Loucy (cell line): ENCODE measurements around the gene HOXB4.

Source experiments
- H2AFZ ChIP-seq: fragments of 200-600 bp; sonication (generic); 2 replicates; pipeline ENCODE4 v1.6.0; 2016; ENCODE audit warnings: antibody characterized with exemption, mild to moderate bottlenecking, low read length, moderate library complexity
- H3F3A ChIP-seq: fragments of 200-600 bp; 2 replicates; pipeline ENCODE4 v1.6.0; 2016; ENCODE audit warnings: antibody characterized with exemption, low read depth, mild to moderate bottlenecking
- H3K27me3 ChIP-seq: fragments of 200-600 bp; sonication (generic); 2 replicates; pipeline ENCODE4 v1.6.1; 2014; ENCODE audit warnings: low read length, mild to moderate bottlenecking; ENCODE audit not compliant: insufficient read depth, poor library complexity, severe bottlenecking
- H3K36me3 ChIP-seq: fragments of 200-600 bp; sonication (generic); 2 replicates; pipeline ENCODE4 v1.6.1; 2016; ENCODE audit warnings: low read length; ENCODE audit not compliant: insufficient read depth
- H3K4me1 ChIP-seq: fragments of 200-600 bp; sonication (generic); 2 replicates; pipeline ENCODE4 v1.5.1; 2014; ENCODE audit warnings: low read length, mild to moderate bottlenecking; ENCODE audit not compliant: insufficient read depth, poor library complexity, severe bottlenecking
- H3K4me2 ChIP-seq: fragments of 200-600 bp; sonication (generic); 2 replicates; pipeline ENCODE4 v1.6.0; 2014; ENCODE audit warnings: antibody characterized with exemption, low read length, low read depth, mild to moderate bottlenecking; ENCODE audit not compliant: poor library complexity, severe bottlenecking
- H3K4me3 ChIP-seq: fragments of 200-600 bp; sonication (generic); 2 replicates; pipeline ENCODE4 v1.5.1; 2014; ENCODE audit warnings: low read length, mild to moderate bottlenecking, mixed read lengths; ENCODE audit not compliant: poor library complexity, severe bottlenecking
- H3K79me2 ChIP-seq: fragments of 200-600 bp; sonication (generic); 2 replicates; pipeline ENCODE4 v1.6.1; 2014; ENCODE audit warnings: low read length; ENCODE audit not compliant: insufficient read depth
- H3K9ac ChIP-seq: fragments of 200-600 bp; sonication (generic); 2 replicates; pipeline ENCODE4 v1.6.0; 2014; ENCODE audit warnings: mild to moderate bottlenecking, low read depth, low read length, moderate library complexity; ENCODE audit not compliant: poor library complexity, severe bottlenecking
- H3K9me2 ChIP-seq: fragments of 200-600 bp; sonication (generic); replicated peaks from 2 replicates; pipeline ENCODE4 v1.6.1; 2016; ENCODE audit warnings: low read depth, low read length, mixed read lengths
- H3K9me3 ChIP-seq: fragments of 200-600 bp; sonication (generic); 2 replicates; pipeline ENCODE4 v1.6.1; 2014; ENCODE audit warnings: mild to moderate bottlenecking, antibody characterized with exemption, low read length, low read depth; ENCODE audit not compliant: insufficient read depth
- H4K20me1 ChIP-seq: fragments of 200-600 bp; sonication (generic); 2 replicates; pipeline ENCODE4 v1.6.0; 2014; ENCODE audit warnings: antibody characterized with exemption, low read length, mild to moderate bottlenecking; ENCODE audit not compliant: insufficient read depth, poor library complexity, severe bottlenecking
- EZH2phosphoT487 ChIP-seq: fragments of 200-600 bp; IDR thresholded peaks from 2 replicates; pipeline ENCODE4 v1.6.1; 2018; ENCODE audit warnings: antibody characterized with exemption, mild to moderate bottlenecking, moderate library complexity, borderline replicate concordance
- TF ChIP-seq, protein P1 (sequence below): fragments of 200-600 bp; sonication (generic); conservative IDR thresholded peaks from 2 replicates; pipeline ENCODE4 v1.5.1; 2014; ENCODE audit warnings: mild to moderate bottlenecking, antibody characterized with exemption, low read length

The HOXB4 gene

DNA sequence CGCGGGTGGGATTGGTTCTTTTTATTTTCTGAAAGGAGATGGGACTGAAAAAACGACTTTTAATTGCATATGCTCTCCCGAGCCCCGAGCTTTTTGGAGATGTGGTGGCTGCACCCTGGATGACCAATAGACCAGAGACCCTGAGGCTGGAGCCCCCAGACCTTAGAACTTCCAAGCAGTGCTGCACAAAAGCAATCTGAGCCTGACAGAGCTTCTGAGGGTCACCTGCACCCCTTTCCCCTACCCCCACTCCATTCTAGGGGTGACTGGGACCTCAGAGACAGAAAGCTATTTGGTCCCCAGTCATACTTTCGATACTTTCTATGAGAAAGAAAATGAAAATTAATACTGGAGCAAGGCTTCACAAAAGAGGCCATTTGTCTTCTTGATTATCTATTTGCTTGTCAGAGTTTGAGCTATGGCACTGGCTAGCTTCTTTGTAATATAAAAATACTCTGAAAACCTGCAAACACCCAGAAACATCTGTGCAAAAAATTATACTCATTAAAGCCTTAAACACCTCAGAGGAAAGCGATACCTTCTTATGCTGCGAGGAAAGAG is 3.6 kb downstream of the HOXB4 start:
- H3K9me3 ChIP-seq, result no peaks in the 10 kb centered on the region
- peaks cover 16% of the 10 kb centered on the region for H3K27me3 ChIP-seq
- peaks cover 81% of the 10 kb centered on the region for H3K36me3 ChIP-seq
- peak overlapping the region; percentile 95 for H3K9ac ChIP-seq
- H3K9me2 ChIP-seq, result no peaks in the 10 kb centered on the region
- peak overlapping the region; percentile 98 for H3K4me2 ChIP-seq
- peaks cover 82% of the 10 kb centered on the region for H3K4me1 ChIP-seq
- peak overlapping the region; percentile 89 for H3K4me3 ChIP-seq
- no peak overlapping the region for H2AFZ ChIP-seq
- peaks cover 68% of the 10 kb centered on the region for H4K20me1 ChIP-seq
- H3F3A ChIP-seq, result peaks cover 5% of the 10 kb centered on the region
- TF ChIP-seq, protein P1, sequence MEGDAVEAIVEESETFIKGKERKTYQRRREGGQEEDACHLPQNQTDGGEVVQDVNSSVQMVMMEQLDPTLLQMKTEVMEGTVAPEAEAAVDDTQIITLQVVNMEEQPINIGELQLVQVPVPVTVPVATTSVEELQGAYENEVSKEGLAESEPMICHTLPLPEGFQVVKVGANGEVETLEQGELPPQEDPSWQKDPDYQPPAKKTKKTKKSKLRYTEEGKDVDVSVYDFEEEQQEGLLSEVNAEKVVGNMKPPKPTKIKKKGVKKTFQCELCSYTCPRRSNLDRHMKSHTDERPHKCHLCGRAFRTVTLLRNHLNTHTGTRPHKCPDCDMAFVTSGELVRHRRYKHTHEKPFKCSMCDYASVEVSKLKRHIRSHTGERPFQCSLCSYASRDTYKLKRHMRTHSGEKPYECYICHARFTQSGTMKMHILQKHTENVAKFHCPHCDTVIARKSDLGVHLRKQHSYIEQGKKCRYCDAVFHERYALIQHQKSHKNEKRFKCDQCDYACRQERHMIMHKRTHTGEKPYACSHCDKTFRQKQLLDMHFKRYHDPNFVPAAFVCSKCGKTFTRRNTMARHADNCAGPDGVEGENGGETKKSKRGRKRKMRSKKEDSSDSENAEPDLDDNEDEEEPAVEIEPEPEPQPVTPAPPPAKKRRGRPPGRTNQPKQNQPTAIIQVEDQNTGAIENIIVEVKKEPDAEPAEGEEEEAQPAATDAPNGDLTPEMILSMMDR, result no peak
- no peak for TF ChIP-seq EZH2phosphoT487
- H3K79me2 ChIP-seq, result peaks cover 98% of the 10 kb centered on the region

DNA sequence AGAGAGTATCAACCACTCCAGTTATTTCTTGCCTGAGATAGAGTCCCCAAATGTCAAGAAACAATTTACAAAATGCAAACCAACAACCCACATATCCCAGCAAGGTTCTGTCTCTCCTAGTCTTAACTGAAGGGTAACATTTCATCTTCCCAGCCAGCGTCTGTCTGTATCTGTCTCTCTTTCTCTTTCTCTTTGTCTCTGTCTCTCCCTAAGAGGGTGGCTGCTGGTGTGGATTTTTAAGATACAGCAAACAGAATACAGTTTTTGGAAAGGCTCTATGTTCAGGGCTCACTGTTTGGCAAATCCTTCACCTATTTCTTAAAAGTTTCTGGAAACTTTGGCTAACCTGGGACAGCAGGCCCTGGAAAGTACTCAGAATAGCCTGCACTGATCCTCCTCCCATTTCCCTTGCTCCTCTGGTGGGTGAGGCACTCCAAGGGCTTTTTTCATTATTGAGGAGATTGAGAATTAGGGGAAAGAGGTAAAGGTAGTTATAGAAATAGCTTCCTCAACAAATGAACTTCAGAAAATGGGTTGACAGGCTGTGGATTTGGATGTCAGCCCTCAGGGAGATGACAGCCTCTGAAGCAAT is 6.2 kb downstream of the HOXB4 start:
- Histone ChIP-seq H4K20me1 (peaks cover 76% of the 10 kb centered on the region), H3F3A (peaks cover 3% of the 10 kb centered on the region; the same call in 1 of the 2 replicates), H3K4me2 (peak overlapping the region; percentile 98), H3K4me1 (peaks cover 93% of the 10 kb centered on the region), H3K79me2 (peaks cover 100% of the 10 kb centered on the region), H3K36me3 (peaks cover 87% of the 10 kb centered on the region), H3K9me3 (no peaks in the 10 kb centered on the region), H3K9me2 (no peaks in the 10 kb centered on the region), H3K9ac (peak overlapping the region; percentile 95), H2AFZ (no peak overlapping the region), H3K27me3 (peaks cover 1% of the 10 kb centered on the region), H3K4me3 (peak overlapping the region; percentile 89)
- TF ChIP-seq EZH2phosphoT487, result no peak
- TF ChIP-seq, protein P1, result no peak

DNA sequence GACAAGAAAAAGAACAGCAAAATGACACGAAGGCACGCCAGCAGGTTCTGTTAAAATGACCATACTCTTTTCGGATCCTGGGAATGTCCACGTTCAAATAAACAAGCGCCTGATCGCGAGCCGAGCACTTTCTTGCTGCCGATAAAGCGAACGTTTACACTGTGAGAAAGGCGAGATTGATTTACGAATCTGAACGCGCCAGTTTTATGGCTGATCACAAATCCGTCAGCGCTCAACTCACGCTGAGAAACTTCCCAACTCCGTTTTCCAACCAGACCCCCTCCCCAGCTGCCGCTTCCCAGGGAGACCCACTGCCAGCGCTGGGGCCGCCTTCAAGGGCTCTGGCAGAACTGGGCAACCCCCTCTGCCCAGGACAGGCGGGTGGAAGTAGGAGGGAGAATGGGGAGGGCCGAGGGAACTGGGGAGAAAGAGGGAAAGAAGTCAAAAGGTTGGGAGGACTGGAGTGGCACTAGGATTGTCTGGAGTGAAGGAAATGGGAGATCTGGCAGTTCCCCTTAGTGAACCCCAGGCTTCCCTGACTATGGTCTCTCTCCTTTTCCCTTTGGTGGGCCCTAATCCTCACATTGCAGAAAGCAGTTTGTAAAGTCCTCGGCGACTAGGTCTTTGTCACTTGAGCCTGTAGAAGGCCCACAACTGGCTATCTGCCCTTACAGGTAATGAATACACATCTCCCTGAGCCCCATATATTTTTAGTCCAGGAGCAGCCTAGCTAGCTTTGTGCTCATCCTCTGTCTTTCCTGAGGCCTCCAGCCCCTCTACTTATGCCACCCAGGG is 6.9 kb downstream of the HOXB4 start:
- Histone ChIP-seq H3K79me2 (peaks cover 100% of the 10 kb centered on the region), H3K4me3 (peak overlapping the region; percentile 89), H3F3A (peaks cover 3% of the 10 kb centered on the region; the same call in 1 of the 2 replicates), H3K9me3 (no peaks in the 10 kb centered on the region), H3K9me2 (no peaks in the 10 kb centered on the region), H3K36me3 (peaks cover 86% of the 10 kb centered on the region), H3K4me2 (peak overlapping the region; percentile 98), H3K27me3 (no peaks in the 10 kb centered on the region), H2AFZ (no peak overlapping the region), H3K4me1 (peaks cover 98% of the 10 kb centered on the region), H3K9ac (peak overlapping the region; percentile 95), H4K20me1 (peaks cover 79% of the 10 kb centered on the region)
- TF ChIP-seq, protein P1, result no peak
- TF ChIP-seq EZH2phosphoT487, result no peak
